Kidney epithelial cell (primary cell): ENCODE data around the gene RAPSN. TPM values are rescaled to one million over a fixed set of nuclear protein-coding genes. Genes with fewer than 3 reads are reported as not detected.

Source experiments
- DNase-seq: peaks from one replicate; pipeline ENCODE4 v3.0.0-alpha.2; 2010; ENCODE audit warnings: low read depth
- H3K27me3 ChIP-seq: 2 replicates; pipeline ENCODE4 v1.6.0; 2011; ENCODE audit warnings: low read length; ENCODE audit not compliant: control insufficient read depth, insufficient read depth
- H3K36me3 ChIP-seq: 2 replicates; pipeline ENCODE4 v1.5.1; 2011; ENCODE audit warnings: low read length; ENCODE audit not compliant: control insufficient read depth, insufficient read depth
- H3K4me3 ChIP-seq: 2 replicates; pipeline ENCODE4 v1.5.1; 2011; ENCODE audit warnings: low read depth, mild to moderate bottlenecking, control low read depth, low read length
- total RNA-seq: library from RNA; depleted of rRNA; stranded (reverse); fragments of >200 nt; gene quantifications from 2 replicates; pipeline ENCODE4 v1.2.3, GENCODE V29; 2015
- TF ChIP-seq, protein P1 (sequence below): IDR thresholded peaks from 2 replicates; pipeline ENCODE4 v1.5.1; 2011; ENCODE audit warnings: mild to moderate bottlenecking, moderate library complexity, low read length, control low read depth, inconsistent platforms; ENCODE audit not compliant: insufficient read depth, poor library complexity, severe bottlenecking

RAPSN gene
- total RNA-seq, 1 donor from 2014 or later = 0.21 TPM

DNA sequence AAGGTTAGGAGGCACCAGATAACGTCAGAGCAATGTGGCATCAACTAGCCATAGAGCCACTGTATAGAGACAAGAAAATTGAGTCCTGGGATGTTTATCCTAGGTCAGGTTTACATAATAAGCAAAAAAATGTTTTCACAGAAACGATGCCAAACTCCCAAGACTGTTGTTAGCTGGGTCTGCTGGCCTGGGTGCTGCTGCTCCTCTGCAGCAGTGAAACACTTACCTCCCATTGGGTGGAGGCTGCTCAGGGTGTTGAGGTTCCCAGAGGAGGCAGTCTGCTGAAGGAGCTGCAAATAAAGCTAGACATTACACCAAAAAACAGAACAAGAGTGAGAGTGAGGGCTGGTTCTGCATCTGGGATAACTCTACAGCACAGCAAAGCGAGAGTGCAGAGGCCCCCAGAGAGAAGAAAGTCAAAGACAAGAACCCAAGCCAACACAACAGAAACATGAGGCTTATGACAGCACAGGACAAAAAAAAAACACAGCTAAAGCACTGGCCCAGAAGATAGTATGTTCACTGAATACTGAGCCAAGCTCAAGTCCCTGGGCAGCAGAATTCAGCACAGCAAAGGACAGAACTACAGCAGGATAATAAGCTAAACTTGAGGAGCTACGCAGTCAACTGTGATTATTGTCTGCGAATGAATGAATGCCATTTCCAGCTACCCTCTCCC, 29.9 kb upstream of the RAPSN start:
- TF ChIP-seq, protein P1, sequence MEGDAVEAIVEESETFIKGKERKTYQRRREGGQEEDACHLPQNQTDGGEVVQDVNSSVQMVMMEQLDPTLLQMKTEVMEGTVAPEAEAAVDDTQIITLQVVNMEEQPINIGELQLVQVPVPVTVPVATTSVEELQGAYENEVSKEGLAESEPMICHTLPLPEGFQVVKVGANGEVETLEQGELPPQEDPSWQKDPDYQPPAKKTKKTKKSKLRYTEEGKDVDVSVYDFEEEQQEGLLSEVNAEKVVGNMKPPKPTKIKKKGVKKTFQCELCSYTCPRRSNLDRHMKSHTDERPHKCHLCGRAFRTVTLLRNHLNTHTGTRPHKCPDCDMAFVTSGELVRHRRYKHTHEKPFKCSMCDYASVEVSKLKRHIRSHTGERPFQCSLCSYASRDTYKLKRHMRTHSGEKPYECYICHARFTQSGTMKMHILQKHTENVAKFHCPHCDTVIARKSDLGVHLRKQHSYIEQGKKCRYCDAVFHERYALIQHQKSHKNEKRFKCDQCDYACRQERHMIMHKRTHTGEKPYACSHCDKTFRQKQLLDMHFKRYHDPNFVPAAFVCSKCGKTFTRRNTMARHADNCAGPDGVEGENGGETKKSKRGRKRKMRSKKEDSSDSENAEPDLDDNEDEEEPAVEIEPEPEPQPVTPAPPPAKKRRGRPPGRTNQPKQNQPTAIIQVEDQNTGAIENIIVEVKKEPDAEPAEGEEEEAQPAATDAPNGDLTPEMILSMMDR = no peak
- Histone ChIP-seq H3K4me3 (no peak overlapping the region), H3K36me3 (peaks cover 7% of the 10 kb centered on the region), H3K27me3 (no peaks in the 10 kb centered on the region)
- no peak for DNase-seq

GRCh38 chr11:47477753-47478152, 28.8 kb upstream of the RAPSN start:
- Histone ChIP-seq H3K36me3 (peaks cover 7% of the 10 kb centered on the region), H3K4me3 (no peak overlapping the region), H3K27me3 (no peaks in the 10 kb centered on the region)
- no peak for DNase-seq
- TF ChIP-seq, protein P1 = no peak

GRCh38 chr11:47477323-47477722, 28.4 kb upstream of the RAPSN start:
- peaks cover 5% of the 10 kb centered on the region for H3K36me3 ChIP-seq
- DNase-seq = no peak
- no peaks in the 10 kb centered on the region for H3K27me3 ChIP-seq
- TF ChIP-seq, protein P1 = no peak
- no peak overlapping the region for H3K4me3 ChIP-seq

DNA sequence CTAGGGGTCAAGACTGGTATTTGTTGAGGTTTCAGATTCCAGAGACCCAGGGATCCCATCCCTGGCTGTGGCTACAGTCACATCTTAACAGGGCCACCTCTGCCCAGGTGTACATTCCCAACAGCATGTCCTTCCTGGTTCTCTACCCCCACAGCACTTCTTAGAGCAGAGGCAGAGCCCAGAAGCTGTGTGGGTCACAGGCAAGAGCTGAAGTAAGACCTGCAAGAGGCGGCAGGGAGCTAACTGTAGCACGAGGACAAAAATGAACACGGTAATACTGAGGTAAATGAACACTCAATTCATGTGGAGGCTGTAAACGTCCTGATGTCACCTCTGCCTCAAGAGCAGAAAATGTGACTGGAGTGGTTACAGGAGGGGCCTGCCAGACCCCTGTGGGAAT, 21.7 kb upstream of the RAPSN start:
- no peaks in the 10 kb centered on the region for H3K27me3 ChIP-seq
- H3K36me3 ChIP-seq = peaks cover 5% of the 10 kb centered on the region
- no peak for DNase-seq
- TF ChIP-seq, protein P1 = no peak
- H3K4me3 ChIP-seq = no peak overlapping the region

- no peak overlapping the region for H3K4me3 ChIP-seq
- H3K27me3 ChIP-seq = no peaks in the 10 kb centered on the region
- TF ChIP-seq, protein P1 = no peak
- H3K36me3 ChIP-seq = peaks cover 4% of the 10 kb centered on the region
- no peak for DNase-seq
These were observed 20.6 kb upstream of the RAPSN start for GRCh38 chr11:47469361-47470179.
